Stimulated activated CD4-positive, alpha-beta T cell treated with anti-CD3 and anti-CD28 coated beads, Interleukin-2, amount 100 ng/mL, for 4 hours (primary cell): ENCODE measurements around the gene SMPD3.

Source experiments
- DNase-seq: peaks from one replicate; pipeline ENCODE4 v3.0.0-alpha.2; 2020; ENCODE audit warnings: low read depth

Gene SMPD3

DNA sequence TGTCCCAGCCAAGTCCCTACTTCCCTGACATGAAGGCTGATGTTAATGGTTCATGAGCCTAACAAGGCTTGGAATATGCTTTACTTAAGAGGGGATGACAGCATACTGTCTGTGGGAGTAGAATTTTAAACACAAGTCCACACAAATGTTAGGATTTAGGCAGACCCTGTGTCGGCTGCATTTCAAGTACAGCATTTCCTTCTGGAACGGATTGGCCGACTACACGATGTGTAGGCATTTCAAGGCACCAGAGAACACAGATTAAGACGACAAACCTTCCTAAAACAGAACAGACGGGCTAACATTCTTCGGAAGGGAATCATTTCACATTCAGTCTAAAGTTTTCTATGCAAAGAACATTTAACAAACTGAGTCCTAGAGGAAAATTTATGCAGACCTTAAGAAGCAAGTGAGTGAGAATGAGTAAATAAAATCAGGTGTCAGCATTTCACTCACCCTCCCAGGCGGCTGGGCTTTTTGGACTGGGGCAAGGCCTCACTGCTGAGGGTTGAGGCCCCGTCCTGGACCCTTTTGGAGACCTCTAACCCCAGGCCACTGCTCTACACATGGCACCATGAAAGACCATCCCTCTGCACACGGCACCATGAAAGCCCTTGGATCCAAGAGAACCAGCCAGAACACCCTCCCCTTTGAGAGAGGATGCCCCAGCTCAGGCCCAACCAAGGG is 67.5 kb downstream of the SMPD3 start:
- DNase-seq, result no peak

DNA sequence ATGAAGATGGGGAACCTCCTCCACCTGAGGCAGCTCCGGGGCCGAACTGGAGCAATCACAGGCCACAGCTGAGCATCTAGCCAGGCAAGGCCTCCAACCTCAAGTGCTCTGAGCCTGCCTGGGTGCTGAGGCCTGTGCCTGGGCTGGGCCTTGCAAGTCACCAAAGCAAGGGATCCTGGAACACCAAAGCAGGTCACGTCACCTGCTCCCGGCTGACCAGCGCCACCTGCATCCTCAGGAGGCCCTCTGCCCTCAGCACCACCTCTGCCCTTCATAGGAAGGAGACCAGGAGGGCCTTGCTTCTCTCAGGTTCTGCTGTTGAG is 68.0 kb downstream of the SMPD3 start:
- DNase-seq, result no peak

DNA sequence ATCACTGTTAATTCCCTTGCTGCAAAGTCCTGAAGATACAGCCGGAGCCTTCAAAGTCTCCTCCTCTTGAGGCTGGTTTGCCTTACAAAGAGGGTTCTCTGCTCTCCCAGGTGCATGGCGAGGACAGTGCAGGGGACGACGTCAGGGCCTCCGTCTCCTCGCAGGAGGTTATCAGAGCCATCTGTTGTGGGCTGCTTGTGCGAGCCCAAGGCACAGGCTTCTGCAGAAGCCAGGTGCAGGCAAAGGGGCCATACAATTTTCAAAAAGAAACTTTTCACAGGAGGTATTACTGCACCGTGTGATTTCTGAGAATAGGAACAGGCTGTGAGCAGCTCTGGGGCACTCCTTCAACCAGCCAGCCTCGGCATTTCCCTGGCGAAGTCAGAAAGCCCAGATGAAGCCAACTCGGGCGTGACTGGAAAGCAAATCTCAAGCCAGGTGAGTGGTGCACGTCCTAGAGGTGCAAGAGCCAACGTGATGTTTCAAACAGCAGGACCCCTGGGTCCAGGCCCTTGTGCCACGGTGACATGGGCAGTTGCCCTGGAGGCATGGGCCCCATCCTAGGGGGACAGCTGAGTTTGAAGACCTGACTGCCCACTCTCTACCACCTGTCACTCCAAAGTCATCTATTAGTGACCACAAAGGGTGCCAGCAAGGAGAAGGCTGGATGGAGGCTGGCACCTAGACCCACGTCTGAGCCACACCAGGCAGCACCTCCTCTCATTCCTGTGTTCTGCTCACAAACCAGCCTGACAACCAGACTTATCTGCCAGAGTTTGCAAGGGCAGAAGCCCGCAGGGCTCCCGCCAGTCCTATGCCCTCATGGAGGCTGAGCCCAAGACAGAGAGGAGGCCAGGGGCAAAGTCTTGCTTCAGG is 68.6 kb downstream of the SMPD3 start:
- no peak for DNase-seq

DNA sequence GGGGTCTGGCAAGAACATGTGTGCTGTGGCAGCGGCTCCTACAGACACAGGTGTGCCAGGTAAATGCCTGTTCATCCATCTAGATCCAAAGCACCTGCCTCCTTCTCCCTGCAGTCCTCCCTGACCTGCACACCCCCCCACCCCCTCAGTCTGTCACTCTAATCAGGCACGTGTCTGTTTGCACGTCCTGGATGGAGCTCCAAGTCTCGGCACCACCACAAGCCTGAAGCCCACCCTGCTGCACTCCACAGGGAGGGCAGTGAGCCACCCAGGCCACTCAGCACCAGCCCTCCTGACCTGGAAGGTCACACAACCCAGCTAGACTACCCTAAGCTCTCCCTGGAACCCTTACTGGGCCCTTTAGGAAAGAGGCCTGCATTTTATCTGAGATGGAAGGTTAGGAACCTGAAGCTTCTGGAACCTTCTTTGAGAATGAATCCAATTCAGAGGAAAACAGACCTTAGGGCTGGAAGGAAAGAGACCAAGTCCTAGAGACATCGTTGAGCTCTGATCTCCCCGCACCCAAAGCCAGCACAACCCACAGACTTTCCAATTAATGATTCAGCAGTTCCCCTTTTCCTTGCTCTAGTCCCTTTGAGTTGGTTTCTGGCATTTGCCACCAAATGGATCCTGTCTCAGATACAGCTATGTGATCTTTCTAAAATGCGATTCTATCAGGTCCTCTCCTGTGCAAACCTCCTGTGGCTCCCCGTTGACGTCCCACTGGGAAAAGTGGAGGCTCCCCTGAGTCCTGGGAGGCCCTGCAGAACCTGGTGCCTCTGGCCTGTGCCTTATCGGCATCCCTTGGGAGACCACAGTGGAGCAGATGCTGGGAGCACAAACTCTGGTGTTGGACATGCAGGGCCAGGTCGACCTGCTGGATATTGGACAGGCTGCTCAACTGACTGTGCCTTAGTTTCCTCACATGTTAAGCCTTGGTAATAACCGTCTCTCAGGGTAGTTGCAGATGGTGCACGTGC is 69.6 kb downstream of the SMPD3 start:
- DNase-seq, result no peak

DNA sequence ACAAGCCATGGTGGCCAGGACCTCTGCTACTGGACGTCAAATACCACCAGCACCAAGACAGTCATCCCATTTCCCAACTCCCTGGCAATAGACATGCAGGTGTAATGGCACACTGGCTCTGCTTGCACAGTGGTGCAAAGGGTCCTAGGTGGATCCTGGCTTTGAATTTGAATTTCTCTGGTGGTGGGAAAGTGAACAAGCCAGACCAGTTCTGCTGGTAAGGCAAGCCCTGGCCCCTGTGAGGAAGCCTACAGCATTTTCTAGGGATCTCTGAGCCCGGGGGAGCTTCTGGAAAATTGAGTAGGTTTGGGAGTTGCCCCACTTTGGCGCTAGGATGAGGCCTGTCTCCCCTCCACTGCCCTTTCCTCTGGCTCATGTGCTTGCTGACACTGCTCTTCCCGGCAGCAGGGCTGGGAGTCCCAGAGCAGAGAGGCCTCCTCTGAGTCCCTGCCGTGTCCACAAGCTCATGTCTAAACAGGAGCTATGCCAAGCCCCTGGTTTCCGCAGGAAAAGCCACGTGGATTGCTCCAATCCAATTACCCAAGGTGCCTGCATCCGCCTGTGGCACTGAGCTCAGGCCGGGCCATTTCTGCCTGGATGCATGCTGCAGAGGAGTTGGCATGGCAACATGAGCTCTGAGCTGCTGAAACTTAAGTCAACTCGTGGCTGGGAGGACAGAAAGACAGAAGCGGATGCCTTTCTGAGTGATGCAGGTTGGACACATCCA is 70.5 kb downstream of the SMPD3 start:
- DNase-seq, result no peak

DNA sequence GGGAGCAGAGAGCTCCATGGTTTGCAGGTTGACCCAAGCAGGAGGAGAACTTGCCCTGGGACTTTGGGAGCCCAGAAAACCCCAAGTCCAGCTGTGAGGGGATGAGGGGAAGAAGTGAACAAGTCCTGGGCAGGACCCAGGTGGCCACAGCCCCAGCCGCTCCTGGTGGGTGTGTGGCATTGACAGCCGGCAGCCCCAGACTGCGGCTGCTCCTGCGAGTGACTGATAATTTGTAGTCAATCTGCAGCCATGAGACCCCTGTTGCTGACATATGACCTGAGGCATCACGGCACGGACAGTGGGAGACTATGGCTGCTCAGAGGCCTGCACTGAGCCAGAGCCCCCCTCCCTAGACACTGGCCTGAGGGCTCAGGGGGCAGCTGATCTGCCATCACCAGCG is 71.1 kb downstream of the SMPD3 start:
- DNase-seq, result no peak

DNA sequence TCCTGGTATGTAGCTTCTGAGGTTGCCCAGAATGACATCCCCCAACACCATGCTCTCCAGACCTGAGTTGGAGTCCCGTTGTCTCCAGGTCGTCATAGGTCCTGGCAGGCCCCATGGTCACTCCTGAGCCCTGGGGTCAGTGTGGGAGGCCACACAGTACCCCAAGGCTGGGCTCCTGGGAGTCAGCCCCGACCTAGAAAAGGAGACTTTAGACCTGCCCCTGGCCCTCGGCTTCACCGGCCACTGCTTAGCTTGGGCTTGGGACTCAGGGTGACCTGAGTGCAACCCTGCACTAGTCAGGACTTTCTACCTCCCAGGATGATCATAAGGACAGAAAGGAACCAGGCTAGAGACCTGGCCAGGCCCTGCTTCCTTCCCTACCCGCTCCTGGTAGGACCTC is 71.7 kb downstream of the SMPD3 start:
- DNase-seq, result no peak

DNA sequence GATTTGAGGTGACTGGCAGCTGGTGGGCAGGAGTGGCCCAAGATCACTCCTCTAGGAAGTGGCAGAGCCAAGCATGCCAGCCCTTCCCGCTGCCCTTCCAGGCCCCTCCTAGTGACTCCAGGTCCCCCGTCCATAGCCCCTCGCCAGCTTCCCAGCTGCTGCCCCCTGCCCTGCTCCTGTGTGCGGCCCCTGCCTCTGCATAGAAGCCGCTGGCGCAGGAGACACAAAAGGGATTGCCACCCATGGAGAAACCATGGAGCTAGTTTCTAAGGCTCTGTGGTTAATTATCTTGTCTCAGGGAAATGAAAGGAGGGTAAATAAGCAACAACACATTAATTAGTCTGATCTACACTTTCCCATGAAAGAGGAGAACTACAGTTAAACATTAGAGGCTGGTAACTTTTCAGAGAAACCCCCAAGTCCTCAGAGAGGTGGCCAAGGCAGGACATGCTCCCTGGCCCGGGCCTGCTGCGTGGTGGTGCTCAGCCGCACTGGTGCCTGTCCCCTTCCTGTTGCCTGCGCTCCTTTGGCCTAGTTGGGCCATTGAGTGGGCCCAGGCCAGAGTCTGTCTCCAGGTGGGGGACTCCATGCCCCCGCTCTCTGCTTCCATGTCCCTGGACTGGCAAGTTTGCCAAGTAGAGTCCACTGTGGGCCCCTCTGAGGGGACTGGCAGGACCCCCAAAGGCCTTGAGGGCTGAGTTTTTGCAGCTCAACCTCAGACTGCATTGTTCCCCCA is 72.3 kb downstream of the SMPD3 start:
- no peak for DNase-seq

DNA sequence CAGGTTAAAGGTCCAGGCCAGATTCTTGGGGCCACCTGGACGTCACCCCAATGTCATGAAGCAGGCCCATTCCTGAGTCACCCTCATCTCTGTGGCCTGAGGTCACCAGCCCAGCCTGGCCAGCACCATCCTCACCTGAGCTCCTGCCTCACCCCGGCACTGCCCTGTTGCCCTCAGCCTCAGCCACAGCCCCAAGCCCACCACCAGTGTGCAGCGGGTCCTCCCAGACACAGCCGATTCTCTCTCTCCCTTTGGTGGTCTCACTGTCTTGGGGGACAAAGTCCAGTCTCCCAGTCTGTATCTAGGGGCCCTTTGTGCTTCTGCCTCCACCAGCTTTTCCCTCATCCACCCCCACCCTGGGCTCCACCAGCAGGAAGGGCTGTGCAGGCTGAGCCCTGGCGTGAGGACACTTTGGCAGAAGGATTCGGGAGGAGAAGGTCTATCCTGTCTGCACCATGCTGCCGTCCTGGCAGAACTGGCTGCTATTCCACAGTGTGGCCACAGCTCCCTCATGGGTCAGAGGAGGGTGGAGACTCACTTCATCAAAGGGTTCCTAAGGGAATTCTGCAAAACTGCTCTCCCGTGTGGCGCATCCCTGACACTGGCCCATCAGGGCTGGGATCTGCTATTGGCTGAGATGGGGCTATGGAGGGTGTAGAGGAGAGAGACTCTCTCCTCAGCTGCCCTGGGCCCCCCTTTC is 73.2 kb downstream of the SMPD3 start:
- DNase-seq, result no peak

DNA sequence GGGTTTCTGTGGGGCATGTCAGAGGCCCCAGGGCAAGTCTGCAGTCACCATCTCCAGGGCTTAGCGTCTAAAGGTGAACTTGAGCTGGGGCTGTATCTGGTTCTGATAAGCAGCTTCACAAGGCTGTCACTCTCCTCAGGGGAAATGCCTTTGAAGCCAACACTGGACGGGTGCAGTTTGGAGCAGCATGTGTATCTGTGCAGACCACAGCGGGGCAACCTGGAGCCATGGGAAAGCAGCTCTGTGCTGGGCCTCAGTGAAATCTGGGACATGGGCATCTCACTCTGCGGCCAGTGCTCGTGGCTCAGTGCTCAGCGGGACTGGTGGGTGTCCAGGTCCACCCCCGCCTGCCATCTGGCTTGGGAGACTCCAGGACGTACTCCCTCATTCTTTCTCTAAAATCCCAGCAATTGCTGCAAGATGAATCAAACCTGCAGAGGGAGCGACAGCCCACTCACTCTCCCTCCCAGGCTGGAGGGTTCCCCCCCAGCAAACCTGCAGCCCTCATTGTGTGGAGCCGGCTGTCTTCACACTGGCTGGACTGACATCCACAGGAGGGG is 74.0 kb downstream of the SMPD3 start:
- DNase-seq, result no peak

DNA sequence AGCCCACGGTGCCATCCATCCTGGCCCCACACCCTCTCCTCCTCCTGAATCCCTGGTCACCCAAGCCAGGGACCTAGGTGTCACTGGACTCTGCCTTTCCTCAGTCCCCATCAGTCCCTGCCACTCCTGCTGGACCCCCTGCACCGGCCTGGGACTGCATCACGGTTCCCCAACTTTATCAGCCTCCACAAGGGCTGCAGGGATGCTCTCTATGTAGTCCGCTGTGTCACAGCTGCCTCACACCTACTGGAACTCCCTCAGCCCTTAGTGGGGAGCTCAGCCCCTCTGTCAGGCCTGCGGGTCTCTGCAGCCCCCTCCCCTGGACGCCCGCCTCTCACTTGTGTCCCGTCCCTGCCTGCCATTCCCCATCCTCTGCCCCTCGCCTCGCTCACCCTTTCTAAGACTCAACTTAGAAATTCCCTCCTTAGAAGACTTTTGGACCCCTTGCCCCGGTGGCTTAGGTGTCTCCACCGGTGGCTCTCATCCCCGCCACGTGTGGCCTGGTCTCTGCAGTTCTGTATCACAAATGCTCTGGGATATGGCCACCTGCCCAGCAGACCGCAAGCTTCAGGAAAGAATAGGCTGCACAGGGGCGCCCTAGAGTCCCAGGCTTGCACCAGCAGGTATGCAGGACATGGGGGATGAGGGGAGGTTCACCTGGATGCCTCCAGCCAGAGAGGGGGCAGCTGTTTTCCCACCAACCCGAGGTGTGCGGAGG is 74.6 kb downstream of the SMPD3 start:
- DNase-seq, result no peak

DNA sequence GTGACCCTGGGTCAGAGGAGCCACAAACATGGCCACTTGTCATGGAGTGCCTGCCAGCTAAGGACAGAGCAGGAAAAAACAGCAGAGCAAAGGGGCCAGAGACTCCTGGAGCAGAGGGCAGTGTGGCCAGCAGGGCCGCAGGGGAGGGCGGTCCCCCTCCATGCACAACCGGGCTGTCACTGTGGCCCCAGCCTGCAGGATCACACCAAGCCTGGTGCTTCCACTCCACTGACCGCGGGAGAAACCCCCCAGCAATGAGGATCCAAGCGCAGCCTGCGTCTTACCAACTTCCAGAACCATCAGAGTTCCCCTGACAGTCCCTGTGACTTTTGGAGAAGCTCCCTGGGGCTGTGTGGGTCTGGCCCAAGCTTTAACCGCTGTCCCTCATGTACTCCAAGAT is 75.5 kb downstream of the SMPD3 start:
- DNase-seq, result no peak

DNA sequence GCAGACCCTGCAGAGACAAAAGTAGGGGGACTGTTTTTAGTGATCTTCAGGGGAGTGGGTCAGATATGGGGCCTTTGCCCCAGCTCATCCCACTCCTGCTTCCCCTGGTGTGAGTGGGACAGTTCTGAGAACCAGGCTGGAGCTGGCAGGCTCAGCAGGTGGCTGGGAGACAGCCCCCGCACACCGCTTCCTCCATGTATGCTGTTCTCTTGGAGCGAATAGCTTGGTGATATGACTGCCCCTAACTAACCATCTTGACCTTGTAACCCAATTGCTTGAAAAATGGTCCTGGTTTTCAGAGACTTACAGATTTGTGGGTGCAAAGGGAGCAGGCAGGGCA is 76.0 kb downstream of the SMPD3 start:
- DNase-seq, result no peak

DNA sequence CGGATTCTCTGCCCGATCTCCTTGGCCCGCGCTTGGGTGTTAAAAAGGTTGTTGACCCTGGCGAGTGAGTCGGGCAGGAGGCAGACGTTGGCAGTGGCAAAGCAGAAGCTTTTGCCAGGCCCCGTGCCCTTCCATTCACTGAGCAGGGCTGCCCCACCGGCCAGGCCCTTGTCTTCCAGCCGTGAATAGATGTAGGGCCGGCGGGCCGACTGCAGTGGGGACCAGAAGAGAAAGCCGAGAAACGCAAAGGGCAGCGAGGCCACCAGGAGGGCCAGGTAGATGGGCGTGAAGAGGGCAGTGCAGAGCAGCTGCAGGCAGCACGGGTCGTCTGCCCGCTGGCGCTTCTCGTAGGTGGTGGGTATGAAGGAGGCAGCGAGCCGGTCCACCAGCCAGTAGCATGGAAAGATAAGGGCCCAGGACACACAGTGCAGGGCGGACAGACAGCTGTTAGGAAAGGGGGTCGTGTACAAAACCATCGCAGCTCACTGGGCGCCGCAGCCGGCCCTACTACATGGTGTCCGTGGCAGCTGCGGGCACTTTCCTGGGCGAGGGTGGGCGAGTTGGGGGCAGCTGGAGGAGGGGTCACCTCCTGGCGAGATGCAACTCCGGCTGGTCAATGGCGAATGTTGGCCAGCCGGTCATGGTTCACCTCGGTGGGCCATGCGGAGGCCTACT is 76.5 kb downstream of the SMPD3 start:
- DNase-seq, result no peak

DNA sequence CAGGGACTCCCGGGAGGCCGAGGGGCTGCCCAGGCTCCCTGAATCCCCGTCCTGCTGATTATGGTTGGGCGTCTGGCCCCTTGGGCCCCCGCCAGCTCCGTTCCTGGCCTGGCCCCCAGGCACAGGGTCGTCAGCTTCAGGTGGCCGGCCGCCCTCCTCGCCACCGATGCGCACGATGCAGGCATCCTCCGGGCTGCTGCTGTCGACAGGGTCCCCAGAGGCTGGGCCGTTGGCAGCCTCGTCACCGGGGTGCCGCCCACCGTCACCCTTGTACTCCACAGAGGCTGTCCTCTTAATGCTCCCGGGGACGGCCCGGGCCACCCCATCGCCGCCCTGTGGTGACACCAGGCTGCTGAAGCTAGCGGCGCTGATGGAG is 77.0 kb downstream of the SMPD3 start:
- DNase-seq, result no peak

DNA sequence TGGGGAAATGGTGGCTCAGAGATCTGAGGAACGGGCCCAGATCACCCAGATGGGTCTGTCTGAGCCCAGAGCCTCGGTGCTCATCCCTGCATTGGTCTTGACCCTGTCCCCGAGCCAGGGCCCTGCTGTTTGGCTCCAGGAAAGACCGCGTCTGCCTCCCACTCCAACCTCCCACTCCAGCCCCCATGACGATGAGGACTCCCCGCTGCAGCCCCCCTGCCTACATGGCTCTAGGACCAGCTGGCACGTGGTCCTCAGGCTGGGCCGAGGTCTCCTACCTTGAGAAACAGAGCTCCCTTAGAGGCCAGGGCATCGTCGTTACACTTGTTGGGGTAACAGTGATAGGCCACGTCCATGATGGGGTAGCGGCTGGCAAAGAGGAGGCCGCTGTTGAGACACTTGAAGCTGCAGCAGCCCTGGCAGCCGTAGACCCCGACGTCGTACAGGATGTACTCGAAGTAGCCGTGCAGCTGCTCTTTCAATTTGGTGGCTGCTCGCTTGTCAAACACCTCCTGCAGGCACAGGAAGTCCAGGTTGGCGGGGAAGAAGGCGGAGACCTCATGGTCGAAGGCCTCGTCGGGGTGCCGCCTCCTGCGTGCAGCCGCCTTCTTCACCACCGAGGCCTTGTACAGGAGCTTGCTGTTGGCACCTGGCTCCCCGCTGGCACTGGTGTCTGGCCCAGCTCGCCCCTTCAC is 77.6 kb downstream of the SMPD3 start:
- no peak for DNase-seq

DNA sequence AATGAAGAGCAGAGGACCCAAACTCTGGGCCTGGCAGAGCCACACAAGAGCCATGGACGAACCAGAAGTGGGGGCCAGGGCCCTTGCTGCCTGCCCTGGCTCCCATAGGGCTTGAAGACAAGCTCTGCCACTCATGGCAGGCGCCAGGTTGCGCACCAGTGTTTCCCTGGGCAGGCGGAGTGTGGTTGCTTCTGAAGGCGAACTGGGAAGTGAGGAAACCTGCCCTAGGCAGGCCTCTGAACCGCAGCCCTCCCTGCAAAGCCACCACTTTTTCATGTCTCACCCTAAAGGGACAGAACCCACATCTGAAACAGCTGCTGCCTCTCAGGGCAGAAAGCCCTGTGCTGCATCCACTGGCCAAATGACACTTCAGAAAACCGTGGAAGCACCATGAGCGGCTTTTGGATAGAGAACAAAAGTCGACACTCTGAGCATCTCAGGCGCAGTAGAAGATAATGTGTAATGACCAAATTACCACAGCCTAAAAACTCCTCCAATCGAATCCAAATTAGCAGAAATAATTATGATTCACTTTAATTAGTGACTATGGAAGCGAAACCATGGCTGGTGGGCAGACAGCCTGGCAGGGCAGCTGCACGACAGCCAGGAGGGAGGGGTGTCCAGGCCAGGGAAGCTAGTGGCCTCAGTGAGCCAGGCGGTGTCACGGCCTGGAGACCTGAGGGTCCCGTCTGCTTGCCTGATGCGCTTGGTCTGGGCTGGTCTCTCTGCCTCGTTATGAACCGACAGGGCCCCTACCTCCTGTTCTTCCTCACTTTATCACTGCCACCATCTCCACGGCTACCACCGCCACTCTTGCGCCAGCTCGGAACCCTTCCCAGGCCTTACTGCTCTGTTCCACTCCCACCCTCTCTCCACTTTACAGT is 78.4 kb downstream of the SMPD3 start:
- DNase-seq, result no peak

DNA sequence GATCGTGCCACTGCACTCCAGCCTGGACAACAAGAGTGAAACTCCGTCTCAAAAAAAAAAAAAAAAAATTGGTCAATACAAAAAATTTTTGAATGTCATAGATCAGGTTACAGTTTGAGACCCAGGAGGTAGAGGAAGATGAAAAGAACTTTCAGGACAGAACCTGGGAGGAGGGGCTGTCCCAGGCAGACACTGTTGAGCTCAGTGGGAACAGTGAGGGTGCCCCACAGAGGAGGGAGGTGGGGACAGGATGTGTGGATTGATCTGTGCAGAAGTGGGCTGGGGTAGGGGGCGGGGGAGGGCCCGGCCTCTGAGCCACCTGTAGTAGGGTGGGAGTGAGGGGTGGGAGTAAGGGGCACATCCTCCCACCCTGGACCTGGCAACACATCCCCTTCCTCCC is 79.1 kb downstream of the SMPD3 start:
- DNase-seq, result no peak
